22Rv1 (cell line): ENCODE data around the gene CCZ1.

Experiments used
- ZFX ChIP-seq: fragments of 450-650 bp; IDR thresholded peaks from 2 replicates; pipeline ENCODE4 v1.6.1; 2017; ENCODE audit warnings: antibody characterized with exemption, borderline replicate concordance
- TF ChIP-seq, protein P1 (sequence below): fragments of 450-650 bp; IDR thresholded peaks from 2 replicates; pipeline ENCODE4 v1.5.1; 2017; ENCODE audit warnings: mild to moderate bottlenecking

DNA sequence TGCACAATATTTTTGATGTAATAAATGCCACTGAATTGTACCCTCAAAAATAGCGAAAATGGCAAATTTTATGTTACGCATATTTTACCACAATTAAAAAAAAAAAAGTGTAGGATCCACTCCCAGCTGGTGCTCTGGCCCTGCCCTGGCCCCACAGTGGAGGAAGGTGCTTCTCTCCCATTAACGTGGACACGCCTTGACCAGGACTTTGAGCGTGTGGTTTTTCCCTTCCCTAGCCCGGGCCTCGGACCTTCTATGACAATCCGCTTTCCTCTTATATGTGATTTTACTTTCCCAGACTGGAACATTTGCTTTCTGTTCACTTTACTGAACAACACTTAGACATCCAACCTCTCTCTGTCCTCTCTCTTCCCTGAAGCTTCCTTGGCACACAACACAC is 47.6 kb upstream of the CCZ1 start:
- TF ChIP-seq, protein P1, sequence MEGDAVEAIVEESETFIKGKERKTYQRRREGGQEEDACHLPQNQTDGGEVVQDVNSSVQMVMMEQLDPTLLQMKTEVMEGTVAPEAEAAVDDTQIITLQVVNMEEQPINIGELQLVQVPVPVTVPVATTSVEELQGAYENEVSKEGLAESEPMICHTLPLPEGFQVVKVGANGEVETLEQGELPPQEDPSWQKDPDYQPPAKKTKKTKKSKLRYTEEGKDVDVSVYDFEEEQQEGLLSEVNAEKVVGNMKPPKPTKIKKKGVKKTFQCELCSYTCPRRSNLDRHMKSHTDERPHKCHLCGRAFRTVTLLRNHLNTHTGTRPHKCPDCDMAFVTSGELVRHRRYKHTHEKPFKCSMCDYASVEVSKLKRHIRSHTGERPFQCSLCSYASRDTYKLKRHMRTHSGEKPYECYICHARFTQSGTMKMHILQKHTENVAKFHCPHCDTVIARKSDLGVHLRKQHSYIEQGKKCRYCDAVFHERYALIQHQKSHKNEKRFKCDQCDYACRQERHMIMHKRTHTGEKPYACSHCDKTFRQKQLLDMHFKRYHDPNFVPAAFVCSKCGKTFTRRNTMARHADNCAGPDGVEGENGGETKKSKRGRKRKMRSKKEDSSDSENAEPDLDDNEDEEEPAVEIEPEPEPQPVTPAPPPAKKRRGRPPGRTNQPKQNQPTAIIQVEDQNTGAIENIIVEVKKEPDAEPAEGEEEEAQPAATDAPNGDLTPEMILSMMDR = no peak
- TF ChIP-seq ZFX = no peak
